Activated CD4-positive, CD25-positive, alpha-beta regulatory T cell (primary cell): ENCODE data around the gene SLC25A23.

ENCODE experiments used
- DNase-seq, 4 experiments: peaks; one replicate each; lab custom pipeline; 2025; lab: John Stamatoyannopoulos, UW

The SLC25A23 gene

DNA sequence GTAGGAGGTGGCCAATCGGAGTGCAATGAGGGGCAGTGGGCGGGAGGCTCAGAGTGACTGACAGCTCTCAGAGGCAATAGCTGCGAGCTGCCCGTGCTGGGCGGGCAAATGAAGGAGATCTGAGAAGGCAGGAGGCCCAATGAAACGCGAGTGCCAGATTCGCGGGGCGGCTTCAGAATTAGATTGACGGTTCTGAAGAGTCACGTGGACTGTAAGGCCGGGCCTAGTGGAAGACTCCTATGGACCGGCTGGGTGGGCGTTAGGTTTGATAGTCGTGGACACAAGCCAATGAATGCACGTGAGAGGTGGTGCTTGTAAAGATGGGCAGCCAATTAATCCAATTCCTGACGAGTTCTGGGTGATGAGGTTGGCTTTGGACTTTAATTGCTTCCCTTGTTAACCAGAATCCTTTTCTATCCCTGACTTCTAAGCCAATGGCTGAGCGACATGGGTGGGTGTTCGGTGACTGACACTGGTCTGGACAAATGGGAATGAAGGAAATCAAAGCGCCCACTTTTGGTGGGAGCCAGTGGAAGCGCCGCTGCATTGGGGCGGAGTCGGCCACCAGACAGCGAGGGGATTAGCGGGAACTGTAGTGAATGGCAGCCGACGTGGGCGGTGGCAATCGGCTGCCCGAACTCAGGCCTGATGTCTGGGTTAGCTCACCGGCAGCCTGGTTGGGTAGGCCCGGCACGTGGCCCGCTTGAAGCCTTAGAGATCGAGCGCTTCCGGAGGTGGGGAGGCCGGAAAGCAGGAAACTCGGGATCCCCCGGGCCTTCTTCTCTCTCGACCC is 34.5 kb downstream of the SLC25A23 start:
- peak; percentile 94 to 98 (median 98) for DNase-seq

DNA sequence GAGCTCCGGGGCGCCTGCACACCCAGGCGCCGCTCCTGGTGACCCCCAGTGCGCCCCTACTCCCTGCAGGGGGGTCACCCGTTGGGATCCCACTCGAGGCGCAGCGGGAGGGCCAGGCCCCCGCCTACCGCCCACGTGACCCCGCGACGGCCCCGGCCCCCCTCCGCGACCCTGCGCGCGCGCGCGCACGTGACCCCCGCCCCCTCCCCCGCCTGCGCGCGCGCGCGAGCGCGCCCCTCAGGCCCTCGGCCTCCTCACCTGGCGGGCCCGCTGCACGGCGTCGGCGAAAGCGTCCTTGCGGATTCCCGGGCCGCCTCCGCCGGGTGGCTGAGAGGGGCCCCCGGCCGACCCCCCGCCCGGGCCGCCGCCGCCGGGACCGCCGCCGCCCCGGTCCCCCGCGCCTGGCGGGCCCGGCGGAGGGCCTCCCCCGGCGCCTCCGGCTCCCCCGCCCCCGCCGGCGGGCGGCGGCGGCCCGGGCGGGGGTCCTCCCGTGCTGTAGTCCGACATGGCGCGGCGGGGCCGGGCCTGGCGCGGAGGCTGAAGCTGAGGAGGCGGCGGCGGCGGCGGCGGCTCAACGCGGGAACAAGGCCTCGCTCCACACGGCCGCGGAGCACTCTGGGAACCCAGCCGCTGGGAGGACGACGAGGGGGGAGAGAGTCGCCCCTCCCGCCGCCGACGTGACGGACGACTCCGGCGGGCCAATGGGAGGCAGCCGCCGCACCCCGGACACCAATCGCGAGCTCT is 35.2 kb downstream of the SLC25A23 start, which contains the start of gene KHSRP:
KHSRP (minus strand) TSS at position 617 of the 744 bp plus-strand sequence; CDS start at position 507, 110 bp downstream.
- no peak for DNase-seq

DNA sequence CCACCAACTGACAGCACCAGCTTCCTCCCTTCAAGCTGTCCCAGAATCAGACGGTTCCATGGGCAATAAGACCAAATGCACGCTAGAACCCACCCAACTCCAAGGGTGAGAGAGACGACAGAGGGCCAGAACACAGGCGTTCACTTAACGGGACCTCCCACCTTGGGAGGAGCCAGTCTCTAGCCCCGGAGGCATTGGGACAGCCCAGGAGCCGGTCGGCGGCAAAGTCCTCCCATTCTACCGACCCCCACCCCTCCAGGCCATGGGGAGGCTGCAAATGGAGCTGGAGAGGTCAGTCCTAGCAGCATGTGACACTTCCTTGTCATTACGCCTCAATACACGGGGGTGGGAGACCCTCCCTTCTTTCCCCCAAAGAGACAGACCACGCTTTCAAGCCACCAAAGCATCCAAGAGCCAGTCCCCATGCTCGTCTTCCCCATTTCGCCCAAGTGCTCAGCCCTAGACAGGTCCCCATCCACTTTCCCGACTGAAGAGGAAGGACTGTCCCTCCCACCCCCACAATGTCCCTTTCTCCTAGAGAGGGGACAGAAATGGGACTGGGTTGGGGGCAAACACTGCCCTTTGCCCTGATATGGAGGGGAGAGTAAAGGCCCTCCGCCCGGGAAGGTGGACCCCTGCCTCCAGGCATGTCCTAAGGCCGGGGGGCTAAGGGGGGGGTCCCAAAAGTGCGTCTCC is 35.9 kb downstream of the SLC25A23 start:
- no peak for DNase-seq

DNA sequence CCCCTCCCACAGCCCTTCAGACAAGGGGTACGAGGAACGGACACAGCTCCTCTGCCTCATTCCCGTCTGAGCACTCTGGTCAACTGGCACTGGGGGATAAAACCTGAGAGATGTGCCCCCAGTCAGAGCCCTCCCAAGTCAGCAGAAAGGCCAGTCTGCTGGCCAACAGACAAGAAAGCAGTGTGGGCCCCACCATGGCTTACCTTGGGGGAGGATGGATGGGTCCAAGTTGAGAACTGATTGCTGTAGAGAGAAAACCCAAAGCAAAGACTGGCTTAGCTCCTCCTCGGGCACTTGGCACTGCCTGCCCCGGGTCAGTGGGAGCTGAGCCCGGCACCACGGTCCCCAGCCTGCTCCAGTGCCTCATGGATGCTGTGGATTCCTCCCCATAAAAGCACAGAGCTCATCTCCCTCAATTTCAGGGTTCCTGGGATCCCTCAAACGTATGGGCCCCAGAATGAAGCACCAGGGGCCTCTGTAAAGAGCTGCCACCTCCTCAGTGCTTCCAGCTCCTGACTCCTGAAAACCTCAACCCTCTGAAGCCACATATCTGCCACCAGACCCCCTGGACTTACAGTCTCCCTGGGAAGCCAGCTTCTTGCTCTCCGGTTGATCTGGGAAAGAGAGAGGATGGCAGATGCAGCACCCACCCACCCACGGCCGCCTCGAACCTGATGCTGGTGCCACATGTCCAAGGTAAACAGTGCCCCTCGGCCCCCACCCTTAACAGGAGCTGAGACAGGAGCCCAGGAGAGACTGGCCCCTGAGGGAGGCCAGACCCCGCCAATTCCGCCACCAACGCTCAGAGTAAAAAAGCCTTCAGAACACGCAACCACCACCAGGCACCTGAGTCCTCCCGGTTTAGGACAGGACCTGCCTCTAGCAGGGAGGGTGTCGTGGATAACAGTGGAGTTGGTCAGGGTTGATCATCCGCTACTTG is 38.2 kb downstream of the SLC25A23 start:
- no peak for DNase-seq

DNA sequence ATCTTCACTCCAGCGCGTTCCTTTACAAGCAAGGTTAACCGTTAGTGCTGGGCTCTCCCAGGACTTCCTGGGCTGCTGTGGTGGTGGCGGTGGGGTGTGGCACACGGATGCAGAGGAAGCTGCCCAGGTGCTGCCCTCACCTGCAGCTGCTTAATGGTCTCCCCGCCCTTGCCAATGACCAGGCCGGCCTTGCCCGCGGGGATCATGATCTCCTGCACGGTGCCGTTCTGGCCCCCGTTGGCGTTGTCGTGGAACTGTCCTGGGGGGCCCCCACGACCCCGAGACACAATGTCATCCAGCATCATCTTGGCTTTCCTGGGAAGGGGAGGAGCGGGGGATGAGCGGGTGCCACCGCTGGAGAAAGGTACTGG is 41.0 kb downstream of the SLC25A23 start:
- DNase-seq, result no peak

DNA sequence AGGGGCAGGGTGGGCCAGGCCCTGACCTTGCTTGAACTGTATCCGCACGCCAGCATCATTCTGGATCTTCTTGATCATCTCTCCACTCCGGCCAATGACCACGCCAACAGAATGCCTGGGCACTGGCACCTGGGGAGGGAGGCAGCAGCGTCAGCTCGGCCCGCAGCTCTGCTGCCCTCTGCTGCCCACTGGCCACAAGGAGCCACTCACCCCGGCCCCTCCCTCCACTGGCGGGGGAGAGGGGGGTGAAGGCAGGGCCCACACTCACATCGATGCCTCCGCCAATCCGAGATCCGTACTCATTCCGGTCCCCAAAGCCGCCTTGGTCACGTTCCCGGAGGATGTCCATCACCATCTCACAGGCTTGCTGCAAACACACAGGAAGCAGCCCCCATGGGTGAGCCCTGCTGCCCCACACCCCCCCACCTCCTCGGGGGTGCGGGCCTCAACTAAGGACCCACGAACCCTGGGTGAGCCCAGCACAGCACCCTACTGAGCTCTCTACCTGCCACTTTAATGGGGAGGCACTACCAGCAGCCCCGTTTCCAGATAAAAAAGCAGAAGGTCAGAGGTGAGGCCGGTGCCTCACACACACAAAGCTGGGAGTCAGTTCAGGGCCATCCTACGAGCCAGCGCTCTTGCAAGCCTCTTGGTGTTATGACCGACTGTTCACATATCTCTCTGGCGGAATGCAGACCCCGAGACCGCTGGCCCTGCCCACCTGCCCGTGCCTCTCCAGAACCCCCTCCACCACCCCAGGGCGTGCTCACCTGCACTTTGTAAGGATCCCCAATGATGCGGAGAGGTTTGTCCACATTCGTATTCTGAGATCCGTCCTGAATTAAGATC is 41.7 kb downstream of the SLC25A23 start:
- DNase-seq, result no peak

DNA sequence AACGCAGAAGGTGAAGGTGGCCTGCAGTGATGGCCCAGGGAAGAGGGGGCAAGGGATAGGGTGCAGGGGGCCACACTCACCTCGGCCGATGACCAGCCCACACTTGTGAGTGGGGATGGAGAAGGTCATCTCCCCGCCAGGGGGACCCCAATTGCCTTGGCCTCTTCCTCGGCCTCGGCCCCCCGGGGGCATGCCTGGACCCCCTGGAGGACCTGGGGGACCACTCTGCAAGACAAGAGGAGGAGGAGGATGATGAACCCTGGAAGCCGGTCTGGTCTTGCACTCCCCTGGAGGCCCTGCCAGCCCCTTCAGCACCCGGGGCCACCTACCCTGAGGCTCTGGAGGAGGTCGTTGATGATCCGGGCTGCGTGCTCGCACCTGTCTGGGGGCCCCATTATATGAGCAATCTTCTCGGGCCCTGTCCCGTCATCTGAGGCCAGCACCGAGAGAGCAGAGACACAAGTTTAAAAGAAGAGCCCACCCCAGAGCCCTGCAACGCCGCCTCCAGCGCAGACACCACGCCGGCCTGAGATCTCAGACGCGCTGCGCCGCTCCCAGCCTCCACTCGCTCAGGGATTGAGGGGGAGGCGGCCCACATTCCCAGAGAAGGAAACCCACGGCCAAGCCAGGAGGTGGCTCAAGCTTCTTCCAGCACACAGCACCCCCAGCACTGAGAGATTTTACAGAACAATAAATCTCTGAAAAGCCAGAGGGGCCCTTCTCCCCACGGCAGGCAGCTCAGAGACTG is 42.8 kb downstream of the SLC25A23 start:
- DNase-seq, result no peak

DNA sequence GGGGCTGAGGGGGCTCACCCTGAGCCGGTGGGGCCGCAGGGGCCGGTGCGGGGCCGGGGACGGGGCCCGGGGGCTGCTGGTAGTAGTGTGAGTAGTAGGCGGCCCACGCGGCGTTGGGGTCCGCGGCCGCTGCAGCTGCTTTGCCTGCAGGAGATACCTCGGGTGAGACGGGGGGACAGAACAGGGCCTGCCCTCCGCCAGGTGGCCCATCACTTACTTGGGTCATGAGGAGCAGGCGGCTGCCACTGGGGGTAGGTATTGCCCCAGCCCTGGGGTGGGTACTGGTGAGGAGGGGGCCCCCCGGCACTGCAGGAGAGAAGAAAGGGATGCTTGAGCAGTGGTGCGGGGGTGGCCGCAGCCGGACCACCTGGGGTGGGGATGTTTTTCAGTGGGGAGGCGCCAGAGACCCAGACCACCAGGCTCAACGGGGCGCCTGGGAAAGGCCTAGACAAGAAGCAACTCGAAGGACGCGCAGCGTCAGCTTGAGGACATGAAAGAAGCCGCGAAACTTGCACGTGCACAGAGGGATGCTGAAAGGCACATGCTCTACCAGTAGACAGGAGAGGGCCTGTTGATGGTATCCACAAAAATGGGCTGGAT is 43.9 kb downstream of the SLC25A23 start:
- DNase-seq, result no peak

DNA sequence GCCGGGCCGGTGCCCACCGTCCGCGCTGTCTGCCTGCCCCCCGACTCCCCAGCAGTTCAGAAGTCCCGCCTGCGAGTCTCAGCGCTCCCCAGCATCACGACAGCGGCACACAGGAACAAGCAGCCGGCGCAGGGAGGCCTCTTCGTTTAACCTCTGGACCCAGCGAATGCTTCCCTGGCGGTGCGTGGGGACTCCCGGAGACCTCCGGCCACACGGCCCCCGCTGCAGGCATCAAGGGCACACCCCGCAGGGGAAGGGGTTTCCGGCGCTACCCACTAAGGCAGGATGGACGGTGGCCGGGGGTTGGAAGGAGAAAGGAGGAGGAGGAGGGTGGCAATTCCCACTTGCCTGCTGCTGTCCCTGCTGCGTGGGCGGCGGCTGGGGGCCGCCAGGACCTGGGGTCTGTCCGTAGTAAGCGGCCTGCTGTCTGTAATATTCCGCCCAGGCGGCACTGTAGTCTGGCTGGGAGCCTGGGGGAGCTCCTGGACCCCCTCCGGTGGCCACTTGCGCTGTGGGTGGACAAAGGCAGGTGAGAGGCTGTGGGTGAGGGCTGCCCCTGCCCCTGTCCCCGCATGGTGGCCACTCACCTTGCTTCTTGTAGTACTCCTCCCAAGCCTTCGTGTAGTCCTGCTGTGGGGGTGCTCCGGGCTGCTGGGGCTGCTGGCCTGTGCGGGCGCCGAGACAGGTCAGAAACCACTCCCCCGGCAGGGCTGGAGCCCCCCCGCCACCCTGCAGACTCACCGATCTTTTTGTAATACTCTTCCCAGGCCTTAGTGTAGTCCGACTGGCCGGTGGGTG is 44.6 kb downstream of the SLC25A23 start:
- DNase-seq, result no peak

DNA sequence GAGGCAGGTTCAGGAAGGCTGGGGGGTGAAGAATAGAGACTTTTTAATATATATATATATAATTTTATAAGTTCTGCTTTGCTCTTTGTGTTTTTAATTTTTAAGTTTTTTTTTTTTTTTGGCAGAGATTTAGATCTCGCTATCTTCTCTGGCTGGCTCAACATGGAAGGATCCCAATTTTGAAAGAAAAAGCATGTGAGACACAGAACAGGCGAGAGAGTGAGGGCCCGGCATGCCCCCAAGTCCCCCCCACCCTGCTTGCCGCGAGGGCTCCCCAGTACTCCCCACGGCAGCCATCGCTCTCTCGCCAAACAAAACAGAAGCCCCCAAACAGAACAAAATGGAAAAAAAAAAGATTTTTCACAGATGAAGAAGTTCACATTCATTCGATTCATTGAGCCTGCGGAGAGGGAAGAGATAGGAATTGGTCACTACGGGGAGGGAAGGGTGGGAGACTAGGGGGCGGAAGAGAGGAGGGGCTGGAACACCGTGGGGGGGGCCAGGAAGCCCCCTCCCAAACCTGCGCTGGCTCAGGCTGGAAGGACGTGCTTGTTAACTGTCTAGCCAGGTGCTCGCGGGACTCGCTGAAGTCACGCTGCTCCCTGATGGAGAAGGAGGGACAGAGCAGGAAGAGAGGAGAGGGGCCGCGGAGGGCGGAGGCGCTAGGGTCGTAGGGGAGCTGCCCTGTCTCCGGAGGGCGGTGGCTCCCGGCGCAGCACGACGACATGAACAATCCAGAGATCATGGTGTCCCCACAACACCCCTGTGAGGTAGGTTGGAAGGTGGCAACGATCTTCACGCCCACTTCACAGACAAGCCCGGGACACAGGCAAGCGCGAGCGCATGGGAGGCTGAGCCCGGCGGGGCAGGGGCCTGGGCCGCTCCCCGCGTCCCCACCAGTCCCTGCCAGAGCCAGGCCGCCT is 45.6 kb downstream of the SLC25A23 start:
- DNase-seq, result no peak

DNA sequence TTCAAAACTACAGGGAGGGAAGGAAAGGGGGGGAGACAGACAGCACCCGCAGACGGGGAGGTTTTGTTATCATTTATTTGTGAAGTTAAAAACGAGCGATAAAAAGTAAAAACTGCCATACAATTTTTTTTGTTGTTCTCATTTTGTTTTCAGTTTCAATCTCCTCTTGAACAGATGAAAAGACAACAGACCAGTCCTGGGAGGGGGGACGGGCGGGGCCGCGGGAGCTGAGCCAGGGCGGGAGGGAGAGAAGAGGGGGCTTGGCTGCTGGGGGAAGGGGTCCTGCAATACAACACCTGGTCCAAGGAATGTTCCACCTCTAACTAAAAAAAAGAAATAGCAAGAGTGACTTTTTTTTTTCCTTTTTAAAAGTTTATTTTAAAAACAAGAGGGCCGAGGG is 46.3 kb downstream of the SLC25A23 start:
- no peak for DNase-seq

DNA sequence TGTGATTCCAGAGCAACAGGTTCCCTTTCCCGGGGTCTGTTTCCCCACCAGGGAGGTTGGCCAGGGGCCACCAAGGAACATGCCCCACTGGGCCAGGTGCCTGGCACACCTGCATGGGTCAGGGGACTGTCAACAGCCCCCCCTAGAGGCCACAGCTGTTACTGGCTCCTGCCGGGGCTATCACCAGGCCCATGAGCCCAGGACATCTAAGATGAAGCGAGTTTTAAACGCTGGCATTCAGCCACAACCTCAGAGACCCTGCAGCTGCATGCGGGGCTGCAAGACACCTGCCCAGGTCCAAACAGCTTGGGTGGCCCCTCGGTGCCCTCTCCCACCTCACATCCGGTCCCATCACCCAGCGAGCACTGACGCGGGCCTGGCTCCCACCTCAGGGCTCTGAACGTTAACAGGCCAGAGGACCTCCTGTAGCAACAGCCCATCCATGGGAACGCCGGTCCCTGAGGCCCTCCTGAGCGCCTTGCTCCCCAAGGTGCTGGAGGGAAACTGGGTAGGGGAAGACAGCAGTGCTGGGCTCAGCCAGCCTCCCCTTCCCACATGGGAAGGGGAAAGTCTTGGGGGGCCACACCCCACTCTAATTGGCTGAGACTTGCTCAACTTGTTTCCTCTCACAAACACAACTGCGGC is 47.0 kb downstream of the SLC25A23 start:
- DNase-seq, result peak in 1 of 4 experiments; percentile 25

DNA sequence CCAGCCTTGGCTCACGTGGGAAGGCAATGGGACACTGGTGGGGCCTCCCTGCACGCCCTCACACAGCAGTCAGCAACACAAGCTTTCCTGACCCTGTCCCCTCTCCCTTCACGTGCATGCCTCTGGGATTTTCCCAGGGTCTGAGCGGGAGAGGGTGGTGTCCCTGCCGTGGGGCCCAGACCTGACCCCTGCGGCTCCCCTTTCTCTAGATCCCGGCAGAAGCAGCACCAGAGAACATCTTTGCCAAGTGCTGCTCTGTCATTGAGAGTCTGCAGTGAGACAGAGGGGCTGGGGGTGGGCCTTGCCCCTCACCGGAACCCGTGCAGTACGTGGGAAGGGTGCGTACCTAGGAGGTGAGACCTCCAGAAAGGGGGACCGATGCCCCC is 47.5 kb downstream of the SLC25A23 start:
- DNase-seq, result no peak

DNA sequence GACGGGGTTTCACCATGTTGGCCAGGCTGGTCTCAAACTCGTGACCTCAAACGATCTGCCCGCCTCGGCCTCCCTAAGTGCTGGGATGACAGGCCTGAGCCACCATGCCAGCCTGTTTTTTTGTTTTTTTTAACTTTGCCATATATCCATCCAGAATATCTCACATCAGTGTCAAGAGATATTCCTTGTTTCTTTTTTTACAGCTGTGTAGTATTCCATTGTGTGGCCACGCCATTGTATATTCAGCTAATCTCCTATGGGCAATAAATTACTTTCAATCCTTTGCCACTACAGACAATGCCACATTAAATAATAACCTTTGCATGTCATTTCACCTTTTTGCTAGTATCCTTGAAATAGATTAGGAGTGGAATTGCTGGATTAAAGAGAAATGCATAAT is 50.2 kb downstream of the SLC25A23 start:
- no peak for DNase-seq

DNA sequence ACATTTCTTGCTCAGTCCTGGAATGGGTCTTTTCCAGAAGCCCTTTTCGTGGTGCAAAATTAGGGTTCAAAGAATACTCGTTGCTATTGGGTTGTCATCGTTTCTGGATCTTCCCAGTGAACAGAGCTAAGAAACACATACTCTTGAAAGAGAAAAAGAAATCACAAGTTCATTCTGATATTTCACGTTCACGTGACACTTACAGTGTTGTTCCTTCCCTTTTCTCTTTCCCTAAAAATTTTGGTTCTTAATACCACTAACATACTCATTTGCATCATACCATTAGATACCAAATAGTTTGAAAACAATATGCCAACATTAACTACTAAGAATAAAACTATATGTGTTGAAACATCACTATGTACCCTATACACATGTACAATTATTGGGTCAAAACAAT is 53.2 kb downstream of the SLC25A23 start:
- DNase-seq, result no peak

DNA sequence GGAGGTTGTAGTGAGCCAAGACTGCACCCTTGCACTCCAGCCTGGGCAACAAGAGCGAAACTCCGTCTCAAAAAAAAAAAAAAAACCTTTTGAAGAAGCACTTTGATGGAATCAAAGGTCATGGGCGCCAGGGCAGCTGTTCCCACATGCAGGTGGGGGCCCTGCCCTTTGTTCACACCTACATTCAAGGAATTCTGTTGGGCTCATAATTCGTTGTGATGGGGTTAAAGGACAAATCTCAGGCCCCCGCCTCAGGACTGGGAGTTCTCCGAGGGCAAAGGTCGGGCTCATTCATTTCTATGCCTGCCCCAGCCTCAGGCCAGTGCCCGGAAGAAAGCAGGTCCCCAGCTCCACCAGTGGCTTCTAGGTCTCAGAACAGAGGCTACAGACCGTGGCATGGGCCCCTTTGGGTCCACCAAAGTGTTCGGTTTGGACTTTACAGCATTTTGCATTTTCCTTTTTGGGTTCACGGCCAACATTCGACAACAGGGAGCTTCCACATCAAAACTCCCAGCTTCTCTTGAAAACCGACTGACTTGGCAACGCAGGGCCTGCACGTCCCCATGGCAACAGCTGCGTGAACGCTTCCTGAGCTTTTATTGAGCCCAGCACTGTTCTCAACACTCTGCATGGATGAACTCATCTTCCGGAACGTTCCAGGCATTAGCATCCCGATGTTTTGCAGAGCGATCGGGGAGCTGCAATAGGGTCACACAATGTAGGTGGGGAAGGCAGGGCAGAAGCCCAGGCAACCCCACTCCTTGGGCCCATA is 56.6 kb downstream of the SLC25A23 start:
- no peak for DNase-seq
